ENCODE measurements around the gene AGAP3. TPM values are rescaled to one million over a fixed set of nuclear protein-coding genes. Genes with fewer than 3 reads are reported as not detected.

The AGAP3 gene
- total RNA-seq, 1 donor from 2014 or later, result 156 TPM

- Mint-ChIP-seq H3K27me3 (ENCODE audit: low read depth, unreplicated experiment) (no peaks in the 10 kb centered on the region), H3K27ac (ENCODE audit: unreplicated experiment) (peak overlapping the region; percentile 78), H3K9me3 (ENCODE audit: unreplicated experiment) (no peaks in the 10 kb centered on the region)
These were observed 33.6 kb downstream of the AGAP3 start for GRCh38 chr7:151119902-151120301.

GRCh38 chr7:151120896-151121295 is 34.6 kb downstream of the AGAP3 start:
- Mint-ChIP-seq H3K36me3 (ENCODE audit: low read depth, unreplicated experiment) (peaks cover 19% of the 10 kb centered on the region), H3K27ac (ENCODE audit: unreplicated experiment) (no peak overlapping the region), H3K27me3 (ENCODE audit: low read depth, unreplicated experiment) (no peaks in the 10 kb centered on the region), H3K9me3 (ENCODE audit: unreplicated experiment) (no peaks in the 10 kb centered on the region), H3K4me3 (ENCODE audit: unreplicated experiment) (no peak overlapping the region), H3K4me1 (ENCODE audit: low read depth, unreplicated experiment) (peaks cover 5% of the 10 kb centered on the region)
- Histone ChIP-seq H3K27me3 (ENCODE audit: insufficient read depth, low read length) (no peaks in the 10 kb centered on the region), H3K36me3 (ENCODE audit: insufficient read depth, low read length) (peaks cover 8% of the 10 kb centered on the region), H4K20me1 (ENCODE audit: insufficient read depth, low read length) (peaks cover 79% of the 10 kb centered on the region), H3K4me1 (ENCODE audit: insufficient read depth, low read length) (peaks cover 14% of the 10 kb centered on the region), H3K4me2 (ENCODE audit: low read length) (no peak overlapping the region), H2AFZ (ENCODE audit: low read depth, low read length) (no peak overlapping the region), H3K79me2 (ENCODE audit: insufficient read depth, low read length) (peaks cover 26% of the 10 kb centered on the region), H3K4me3 (ENCODE audit: insufficient read depth, low read depth, low read length) (no peak overlapping the region), H3K27ac (ENCODE audit: low read depth, low read length) (no peak overlapping the region), H3K9ac (ENCODE audit: low read length) (no peak overlapping the region), H3K9me3 (ENCODE audit: insufficient read depth, low read depth, low read length) (no peaks in the 10 kb centered on the region)
- DNase-seq (ENCODE audit: low read depth) (no peak), FAIRE-seq (no peak)
- TF ChIP-seq EZH2 (IDR thresholded peaks at IDR 0.05; ENCODE audit: insufficient read depth, low read length), result no peak
- TF ChIP-seq, protein P1, sequence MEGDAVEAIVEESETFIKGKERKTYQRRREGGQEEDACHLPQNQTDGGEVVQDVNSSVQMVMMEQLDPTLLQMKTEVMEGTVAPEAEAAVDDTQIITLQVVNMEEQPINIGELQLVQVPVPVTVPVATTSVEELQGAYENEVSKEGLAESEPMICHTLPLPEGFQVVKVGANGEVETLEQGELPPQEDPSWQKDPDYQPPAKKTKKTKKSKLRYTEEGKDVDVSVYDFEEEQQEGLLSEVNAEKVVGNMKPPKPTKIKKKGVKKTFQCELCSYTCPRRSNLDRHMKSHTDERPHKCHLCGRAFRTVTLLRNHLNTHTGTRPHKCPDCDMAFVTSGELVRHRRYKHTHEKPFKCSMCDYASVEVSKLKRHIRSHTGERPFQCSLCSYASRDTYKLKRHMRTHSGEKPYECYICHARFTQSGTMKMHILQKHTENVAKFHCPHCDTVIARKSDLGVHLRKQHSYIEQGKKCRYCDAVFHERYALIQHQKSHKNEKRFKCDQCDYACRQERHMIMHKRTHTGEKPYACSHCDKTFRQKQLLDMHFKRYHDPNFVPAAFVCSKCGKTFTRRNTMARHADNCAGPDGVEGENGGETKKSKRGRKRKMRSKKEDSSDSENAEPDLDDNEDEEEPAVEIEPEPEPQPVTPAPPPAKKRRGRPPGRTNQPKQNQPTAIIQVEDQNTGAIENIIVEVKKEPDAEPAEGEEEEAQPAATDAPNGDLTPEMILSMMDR (IDR thresholded peaks at IDR 0.05; ENCODE audit: insufficient read depth, low read depth, low read length), result no peak

More at GRCh38 chr7:151119902-151120301, 33.6 kb downstream of the AGAP3 start:
- no peak for DNase-seq (ENCODE audit: low read depth)
- peaks cover 7% of the 10 kb centered on the region for H3K36me3 ChIP-seq (ENCODE audit: insufficient read depth, low read length)
- no peak overlapping the region for H3K4me3 ChIP-seq (ENCODE audit: insufficient read depth, low read depth, low read length)
- no peak overlapping the region for H3K9ac ChIP-seq (ENCODE audit: low read length)
- no peak for FAIRE-seq
- no peaks in the 10 kb centered on the region for H3K27me3 ChIP-seq (ENCODE audit: insufficient read depth, low read length)
- peaks cover 74% of the 10 kb centered on the region for H4K20me1 ChIP-seq (ENCODE audit: insufficient read depth, low read length)
- TF ChIP-seq, protein P1 (IDR thresholded peaks at IDR 0.05; ENCODE audit: insufficient read depth, low read depth, low read length), result no peak
- no peak overlapping the region for H2AFZ ChIP-seq (ENCODE audit: low read depth, low read length)
- H3K4me2 ChIP-seq (ENCODE audit: low read length), result no peak overlapping the region
- H3K4me1 ChIP-seq (ENCODE audit: insufficient read depth, low read length), result peaks cover 14% of the 10 kb centered on the region
- no peaks in the 10 kb centered on the region for H3K9me3 ChIP-seq (ENCODE audit: insufficient read depth, low read depth, low read length)
- Mint-ChIP-seq H3K36me3 (ENCODE audit: low read depth, unreplicated experiment) (peaks cover 21% of the 10 kb centered on the region), H3K4me3 (ENCODE audit: unreplicated experiment) (no peak overlapping the region), H3K4me1 (ENCODE audit: low read depth, unreplicated experiment) (peaks cover 5% of the 10 kb centered on the region)
- peaks cover 32% of the 10 kb centered on the region for H3K79me2 ChIP-seq (ENCODE audit: insufficient read depth, low read length)
- H3K27ac ChIP-seq (ENCODE audit: low read depth, low read length), result no peak overlapping the region

DNA sequence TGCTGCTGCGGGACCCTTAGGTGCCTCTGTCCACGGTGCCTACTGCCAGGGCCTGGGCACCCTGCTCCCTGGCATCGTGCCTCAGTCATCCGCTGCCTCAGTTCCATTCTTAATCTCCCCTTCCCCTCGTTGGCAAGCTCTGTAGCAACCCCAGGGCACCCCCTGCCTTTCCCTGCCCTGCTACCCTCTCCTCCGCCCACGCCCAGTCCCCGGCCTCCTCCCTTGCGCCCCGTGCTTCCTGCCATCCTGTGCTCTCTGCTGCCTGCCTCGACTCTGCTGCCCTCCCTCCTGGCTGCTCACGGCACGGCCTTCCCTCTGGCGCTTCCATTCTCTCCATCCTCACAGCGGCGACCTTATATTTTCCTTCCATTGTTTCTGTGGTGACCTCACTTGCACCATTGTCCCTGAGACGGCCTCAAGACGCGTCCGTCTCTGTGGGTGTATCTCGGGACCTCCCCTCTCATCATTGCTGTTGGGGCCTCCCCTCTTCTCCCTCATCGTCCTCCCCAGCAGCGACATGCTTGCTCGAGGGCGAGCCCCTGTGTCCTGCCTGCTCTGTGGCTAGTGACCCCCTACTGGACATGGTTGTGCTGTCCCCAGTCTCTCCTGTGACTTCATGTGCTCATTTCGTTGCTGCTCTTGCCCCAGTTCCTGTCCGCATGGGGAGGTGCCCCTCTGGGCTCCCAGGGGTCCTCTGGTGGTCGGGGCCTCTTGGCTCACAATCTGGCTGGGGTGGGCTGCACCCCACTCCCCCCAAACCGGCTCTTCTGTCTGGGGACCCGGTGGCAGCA is 35.3 kb downstream of the AGAP3 start:
- peak overlapping the region; percentile 26 for H3K27ac Mint-ChIP-seq (ENCODE audit: unreplicated experiment)
- H3K36me3 Mint-ChIP-seq (ENCODE audit: low read depth, unreplicated experiment), result peaks cover 19% of the 10 kb centered on the region
- no peaks in the 10 kb centered on the region for H3K9me3 Mint-ChIP-seq (ENCODE audit: unreplicated experiment)
- DNase-seq (ENCODE audit: low read depth) (no peak), FAIRE-seq (no peak)
- H3K36me3 ChIP-seq (ENCODE audit: insufficient read depth, low read length), result peaks cover 8% of the 10 kb centered on the region
- no peak overlapping the region for H3K4me3 ChIP-seq (ENCODE audit: insufficient read depth, low read depth, low read length)
- no peak overlapping the region for H3K4me3 Mint-ChIP-seq (ENCODE audit: unreplicated experiment)
- H3K9me3 ChIP-seq (ENCODE audit: insufficient read depth, low read depth, low read length), result no peaks in the 10 kb centered on the region
- H4K20me1 ChIP-seq (ENCODE audit: insufficient read depth, low read length), result peaks cover 75% of the 10 kb centered on the region
- H3K9ac ChIP-seq (ENCODE audit: low read length), result no peak overlapping the region
- H3K27me3 ChIP-seq (ENCODE audit: insufficient read depth, low read length), result no peaks in the 10 kb centered on the region
- H3K4me1 Mint-ChIP-seq (ENCODE audit: low read depth, unreplicated experiment), result peaks cover 4% of the 10 kb centered on the region
- TF ChIP-seq, protein P1 (IDR thresholded peaks at IDR 0.05; ENCODE audit: insufficient read depth, low read depth, low read length), result no peak
- TF ChIP-seq EZH2 (IDR thresholded peaks at IDR 0.05; ENCODE audit: insufficient read depth, low read length), result no peak
- no peak overlapping the region for H3K4me2 ChIP-seq (ENCODE audit: low read length)
- H3K27ac ChIP-seq (ENCODE audit: low read depth, low read length), result no peak overlapping the region
- peaks cover 7% of the 10 kb centered on the region for H3K4me1 ChIP-seq (ENCODE audit: insufficient read depth, low read length)
- peaks cover 19% of the 10 kb centered on the region for H3K79me2 ChIP-seq (ENCODE audit: insufficient read depth, low read length)
- no peaks in the 10 kb centered on the region for H3K27me3 Mint-ChIP-seq (ENCODE audit: low read depth, unreplicated experiment)
- no peak overlapping the region for H2AFZ ChIP-seq (ENCODE audit: low read depth, low read length)

Data from astrocyte (in vitro differentiated cells and primary cell).